Ishikawa (cell line): ENCODE results near the gene TMEM14A.

Experiments
- CEBPB ChIP-seq: IDR thresholded peaks from 2 replicates; pipeline ENCODE4 v1.6.1; 2012
- CREB1 ChIP-seq: IDR thresholded peaks from 2 replicates; pipeline ENCODE4 v1.6.1; 2012; ENCODE audit warnings: low read depth
- EGR1 ChIP-seq: IDR thresholded peaks from 2 replicates; pipeline ENCODE4 v1.6.1; 2012
- EP300 ChIP-seq: IDR thresholded peaks from 2 replicates; pipeline ENCODE4 v1.6.1; 2012; ENCODE audit warnings: borderline replicate concordance
- FOXM1 ChIP-seq: IDR thresholded peaks from 2 replicates; pipeline ENCODE4 v1.6.1; 2012; ENCODE audit warnings: low read depth, borderline replicate concordance
- NFIC ChIP-seq: IDR thresholded peaks from 2 replicates; pipeline ENCODE4 v1.6.1; 2012
- RAD21 ChIP-seq: IDR thresholded peaks from 2 replicates; pipeline ENCODE4 v1.6.1; 2012; ENCODE audit warnings: low read depth
- TAF1 ChIP-seq: IDR thresholded peaks from 2 replicates; pipeline ENCODE4 v1.6.1; 2012; ENCODE audit warnings: low read depth, mild to moderate bottlenecking
- TCF12 ChIP-seq: IDR thresholded peaks from 2 replicates; pipeline ENCODE4 v1.6.1; 2012; ENCODE audit warnings: low read depth
- TEAD4 ChIP-seq: IDR thresholded peaks from 2 replicates; pipeline ENCODE4 v1.6.1; 2012
- YY1 ChIP-seq: IDR thresholded peaks from 2 replicates; pipeline ENCODE4 v1.6.1; 2012; ENCODE audit warnings: low read depth
- ZBTB7A ChIP-seq: IDR thresholded peaks from 2 replicates; pipeline ENCODE4 v1.6.1; 2012; ENCODE audit warnings: low read depth
- TF ChIP-seq, protein P1 (sequence below): IDR thresholded peaks from 2 replicates; pipeline ENCODE4 v1.6.1; 2012; ENCODE audit warnings: low read depth, mild to moderate bottlenecking
- TF ChIP-seq, protein P2 (sequence below): IDR thresholded peaks from 2 replicates; pipeline ENCODE4 v1.6.1; 2012
- TF ChIP-seq, protein P3 (sequence below): IDR thresholded peaks from 2 replicates; pipeline ENCODE4 v1.6.1; 2012

The TMEM14A gene

DNA sequence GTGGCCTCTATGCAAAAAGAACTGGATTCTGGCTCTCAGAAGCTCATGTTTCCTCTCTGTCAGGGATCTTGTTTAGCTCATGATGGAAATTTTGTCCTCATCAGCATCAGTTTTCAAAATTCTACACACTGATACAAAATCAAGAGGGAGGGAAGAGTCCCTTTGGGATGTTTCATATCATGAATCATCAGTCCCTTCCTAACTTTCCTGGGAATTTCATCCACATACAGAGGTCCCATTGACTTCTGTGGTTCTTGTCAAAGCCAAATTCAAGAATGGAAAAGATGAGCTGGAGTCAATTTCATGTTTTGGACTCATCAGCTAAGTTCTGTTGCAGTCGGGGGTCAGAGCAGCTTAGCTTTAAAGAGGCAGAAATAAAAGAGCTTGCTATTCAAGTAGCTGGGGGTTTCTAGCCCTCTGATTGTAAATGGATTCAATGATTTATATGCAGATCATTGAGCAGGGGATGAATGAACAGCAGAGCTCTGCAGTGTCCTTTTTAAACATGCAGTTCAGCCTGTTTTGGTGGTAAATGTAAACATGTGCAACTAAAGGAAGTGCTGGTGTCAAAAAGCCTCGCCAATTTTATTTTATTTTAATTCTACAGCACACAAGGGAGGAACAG lies 21.3 kb upstream of the TMEM14A start:
- TF ChIP-seq YY1 (no peak), CREB1 (no peak), ZBTB7A (no peak), EGR1 (no peak), EP300 (no peak), RAD21 (no peak), CEBPB (no peak), NFIC (no peak), TEAD4 (no peak)
- TF ChIP-seq, protein P1, sequence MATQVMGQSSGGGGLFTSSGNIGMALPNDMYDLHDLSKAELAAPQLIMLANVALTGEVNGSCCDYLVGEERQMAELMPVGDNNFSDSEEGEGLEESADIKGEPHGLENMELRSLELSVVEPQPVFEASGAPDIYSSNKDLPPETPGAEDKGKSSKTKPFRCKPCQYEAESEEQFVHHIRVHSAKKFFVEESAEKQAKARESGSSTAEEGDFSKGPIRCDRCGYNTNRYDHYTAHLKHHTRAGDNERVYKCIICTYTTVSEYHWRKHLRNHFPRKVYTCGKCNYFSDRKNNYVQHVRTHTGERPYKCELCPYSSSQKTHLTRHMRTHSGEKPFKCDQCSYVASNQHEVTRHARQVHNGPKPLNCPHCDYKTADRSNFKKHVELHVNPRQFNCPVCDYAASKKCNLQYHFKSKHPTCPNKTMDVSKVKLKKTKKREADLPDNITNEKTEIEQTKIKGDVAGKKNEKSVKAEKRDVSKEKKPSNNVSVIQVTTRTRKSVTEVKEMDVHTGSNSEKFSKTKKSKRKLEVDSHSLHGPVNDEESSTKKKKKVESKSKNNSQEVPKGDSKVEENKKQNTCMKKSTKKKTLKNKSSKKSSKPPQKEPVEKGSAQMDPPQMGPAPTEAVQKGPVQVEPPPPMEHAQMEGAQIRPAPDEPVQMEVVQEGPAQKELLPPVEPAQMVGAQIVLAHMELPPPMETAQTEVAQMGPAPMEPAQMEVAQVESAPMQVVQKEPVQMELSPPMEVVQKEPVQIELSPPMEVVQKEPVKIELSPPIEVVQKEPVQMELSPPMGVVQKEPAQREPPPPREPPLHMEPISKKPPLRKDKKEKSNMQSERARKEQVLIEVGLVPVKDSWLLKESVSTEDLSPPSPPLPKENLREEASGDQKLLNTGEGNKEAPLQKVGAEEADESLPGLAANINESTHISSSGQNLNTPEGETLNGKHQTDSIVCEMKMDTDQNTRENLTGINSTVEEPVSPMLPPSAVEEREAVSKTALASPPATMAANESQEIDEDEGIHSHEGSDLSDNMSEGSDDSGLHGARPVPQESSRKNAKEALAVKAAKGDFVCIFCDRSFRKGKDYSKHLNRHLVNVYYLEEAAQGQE, result no peak
- TF ChIP-seq, protein P2, sequence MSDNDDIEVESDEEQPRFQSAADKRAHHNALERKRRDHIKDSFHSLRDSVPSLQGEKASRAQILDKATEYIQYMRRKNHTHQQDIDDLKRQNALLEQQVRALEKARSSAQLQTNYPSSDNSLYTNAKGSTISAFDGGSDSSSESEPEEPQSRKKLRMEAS, result no peak

DNA sequence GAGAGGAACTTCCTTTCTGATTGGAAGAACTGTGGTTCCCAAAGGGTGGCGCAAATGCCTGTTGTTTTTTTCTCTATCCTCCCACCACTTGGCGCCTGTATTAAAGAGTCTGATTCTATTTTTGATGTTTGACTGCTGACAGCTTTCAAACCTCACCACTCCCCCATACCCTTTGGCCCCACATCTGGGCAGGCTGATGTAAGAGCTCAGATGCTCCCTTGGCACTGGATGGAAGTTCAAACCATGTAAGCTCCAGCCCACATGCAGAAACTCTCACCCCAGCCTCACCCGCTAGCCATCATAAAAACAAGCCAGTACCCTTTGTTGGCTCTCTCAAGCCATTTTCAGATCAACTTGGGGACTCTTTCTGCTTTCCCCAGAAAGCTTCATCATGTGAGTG lies 20.0 kb upstream of the TMEM14A start:
- no peak for TF ChIP-seq CREB1
- no peak for TF ChIP-seq CEBPB
- TF ChIP-seq ZBTB7A, result no peak
- no peak for TF ChIP-seq EGR1
- no peak for TF ChIP-seq TCF12
- no peak for TF ChIP-seq RAD21

DNA sequence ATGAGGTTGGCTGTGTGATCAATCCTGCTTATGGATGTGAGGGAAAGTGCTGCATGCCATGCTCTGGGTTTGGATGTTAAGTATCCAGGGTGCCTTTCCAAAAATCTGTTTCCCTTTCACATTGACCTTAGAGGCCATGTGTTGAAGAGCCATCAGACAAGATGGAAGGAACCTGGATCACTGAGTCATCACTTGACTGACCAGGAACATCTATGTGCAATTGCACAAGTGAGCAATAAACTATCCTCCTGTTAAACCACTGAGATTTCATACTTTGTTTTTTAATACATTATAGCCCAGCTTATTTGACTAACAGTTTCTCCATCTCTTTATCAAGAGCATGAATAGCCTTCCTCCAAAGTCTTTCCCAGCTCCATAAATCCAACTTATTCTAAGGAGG lies 17.8 kb upstream of the TMEM14A start:
- TF ChIP-seq EP300, result no peak
- TF ChIP-seq, protein P2, result no peak
- TF ChIP-seq, protein P1, result no peak
- no peak for TF ChIP-seq CEBPB
- no peak for TF ChIP-seq NFIC
- no peak for TF ChIP-seq TCF12
- TF ChIP-seq EGR1, result no peak
- TF ChIP-seq CREB1, result no peak
- TF ChIP-seq TEAD4, result no peak
- no peak for TF ChIP-seq TAF1
- no peak for TF ChIP-seq ZBTB7A
- no peak for TF ChIP-seq RAD21
- no peak for TF ChIP-seq YY1
- TF ChIP-seq FOXM1, result no peak
- TF ChIP-seq, protein P3, sequence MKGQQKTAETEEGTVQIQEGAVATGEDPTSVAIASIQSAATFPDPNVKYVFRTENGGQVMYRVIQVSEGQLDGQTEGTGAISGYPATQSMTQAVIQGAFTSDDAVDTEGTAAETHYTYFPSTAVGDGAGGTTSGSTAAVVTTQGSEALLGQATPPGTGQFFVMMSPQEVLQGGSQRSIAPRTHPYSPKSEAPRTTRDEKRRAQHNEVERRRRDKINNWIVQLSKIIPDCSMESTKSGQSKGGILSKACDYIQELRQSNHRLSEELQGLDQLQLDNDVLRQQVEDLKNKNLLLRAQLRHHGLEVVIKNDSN, result no peak

DNA sequence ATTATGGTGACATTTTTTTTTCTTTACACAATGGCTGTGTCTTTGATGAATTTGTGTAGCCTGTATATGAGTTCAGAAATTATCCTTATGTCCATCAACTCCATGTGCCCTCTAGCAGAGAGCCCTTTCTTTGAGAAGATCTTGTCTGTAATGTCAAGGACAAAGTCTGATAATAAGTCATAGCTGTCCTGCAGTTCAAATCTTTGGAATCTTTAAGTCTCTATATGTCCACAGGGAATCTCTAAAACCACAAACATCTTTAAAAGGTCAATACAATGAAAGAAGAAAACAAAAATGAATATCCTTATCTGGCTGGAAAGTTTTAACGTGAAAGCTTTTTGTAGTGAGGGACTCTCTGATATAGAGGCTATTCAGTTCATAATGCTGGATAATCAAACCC lies 16.9 kb upstream of the TMEM14A start:
- TF ChIP-seq FOXM1 (no peak), TAF1 (no peak)

DNA sequence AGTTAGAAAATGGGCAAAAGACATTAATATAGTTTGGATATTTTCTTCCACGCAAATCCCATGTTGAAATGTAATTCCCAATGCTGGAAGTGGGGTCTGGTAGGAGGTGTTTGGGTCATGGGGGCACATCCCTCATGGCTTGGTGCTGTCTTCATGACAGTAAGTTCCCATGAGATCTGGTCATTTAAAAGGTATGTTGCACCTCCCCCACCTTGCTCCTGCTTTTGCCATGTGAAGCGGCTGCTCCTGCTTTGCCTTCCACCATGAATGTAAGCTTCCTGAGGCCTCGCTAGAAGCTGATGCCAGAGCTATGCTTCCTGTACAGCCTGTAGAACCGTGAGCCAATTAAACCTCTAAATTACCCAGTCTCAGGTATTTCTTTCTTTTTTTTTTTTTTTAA lies 16.3 kb upstream of the TMEM14A start:
- no peak for TF ChIP-seq YY1
- TF ChIP-seq EP300, result no peak
- TF ChIP-seq TAF1, result no peak
- TF ChIP-seq, protein P3, result no peak
- TF ChIP-seq ZBTB7A, result no peak
- TF ChIP-seq, protein P1, result no peak
- TF ChIP-seq NFIC, result no peak
- no peak for TF ChIP-seq FOXM1
- no peak for TF ChIP-seq CREB1
